A549 (cell line): Measurements from ENCODE around the gene ZHX3. TPM values are rescaled to one million over a fixed set of nuclear protein-coding genes. Genes with fewer than 3 reads are reported as not detected.

Source experiments
- ATAC-seq, 2 experiments: fragments of 200-7000 bp in 1 of 2; fragments of >200 bp in 1 of 2; cut with Nextera tagmentation in 1 of 2; cut with Tn5 transposase in 1 of 2; 3 replicates each; pipeline versions ENCODE4 v1.8.0 to v1.9.1; 2018 to 2020; ENCODE audit warnings: mild to moderate bottlenecking in 1 of 2, moderate library complexity in 1 of 2
- CTCF ChIA-PET: fragments of 300-600 bp; sonication (Branson Sonifier 250); formaldehyde crosslinking; extraction: SDS; loops from one replicate; lab custom pipeline; 2021; ENCODE audit warnings: antibody characterized with exemption, inconsistent platforms; lab: Yijun Ruan, JAX
- POLR2A ChIA-PET: fragments of 350-600 bp; formaldehyde crosslinking; extraction: SDS; loops from one replicate; lab custom pipeline; 2021; ENCODE audit warnings: antibody characterized with exemption, inconsistent platforms; lab: Yijun Ruan, JAX
- DNase-seq, 2 experiments: peaks; one replicate each; pipeline versions ENCODE4 v3.0.0 to v3.0.0-alpha.2; 2011 to 2016; ENCODE audit warnings: low read depth in 1 of 2, low spot score in 1 of 2
- FAIRE-seq: peaks from 2 replicates; lab custom pipeline; 2011; peaks lifted over from hg19 to GRCh38; lab: Jason Lieb, UNC
- H3K27ac ChIP-seq, 2 experiments: fragments of >200 bp; sonication (Bioruptor Twin); formaldehyde crosslinking; 3 replicates each; pipeline ENCODE4 v1.5.1; 2016 to 2017
- H3K4me1 ChIP-seq: fragments of >200 bp; sonication (Bioruptor Twin); formaldehyde crosslinking; 3 replicates; pipeline ENCODE4 v1.6.1; 2016
- H3K4me2 ChIP-seq: fragments of >200 bp; sonication (Bioruptor Twin); formaldehyde crosslinking; 3 replicates; pipeline ENCODE4 v1.6.1; 2016
- H3K4me3 ChIP-seq: fragments of >200 bp; sonication (Bioruptor Twin); formaldehyde crosslinking; 3 replicates; pipeline ENCODE4 v1.5.1; 2016
- H3K9me3 ChIP-seq: fragments of >200 bp; sonication (Bioruptor Twin); formaldehyde crosslinking; 3 replicates; pipeline ENCODE4 v1.6.1; 2016
- EHF ChIP-seq: fragments of 250-450 bp; sonication (Bioruptor Pico); IDR thresholded peaks from 2 replicates; pipeline ENCODE4 v1.5.0; 2020; ENCODE audit warnings: mild to moderate bottlenecking
- FOSB ChIP-seq: fragments of 250-450 bp; sonication (Bioruptor Pico); IDR thresholded peaks from 2 replicates; pipeline ENCODE4 v1.5.0; 2020; ENCODE audit warnings: mild to moderate bottlenecking, moderate library complexity
- HDAC2 ChIP-seq: fragments of 200-600 bp; sonication (generic); IDR thresholded peaks from 2 replicates; pipeline ENCODE4 v1.6.1; 2016
- HOXA7 ChIP-seq: fragments of 250-450 bp; sonication (Bioruptor Pico); IDR thresholded peaks from 2 replicates; pipeline ENCODE4 v1.5.0; 2020; ENCODE audit warnings: mild to moderate bottlenecking, moderate library complexity
- HOXB5 ChIP-seq: fragments of 250-450 bp; sonication (Bioruptor Pico); IDR thresholded peaks from 2 replicates; pipeline ENCODE4 v1.5.0; 2020; ENCODE audit warnings: mild to moderate bottlenecking, moderate library complexity
- JUN ChIP-seq, 2 experiments: fragments of >200 bp; sonication (Bioruptor Twin); formaldehyde crosslinking; IDR thresholded peaks; 2 replicates in 1 of 2; 3 replicates in 1 of 2; pipeline ENCODE4 v1.6.1; 2016 to 2017
- JUNB ChIP-seq: fragments of >200 bp; sonication (Bioruptor Twin); formaldehyde crosslinking; IDR thresholded peaks from 2 replicates; pipeline ENCODE4 v1.6.1; 2016
- KDM1A ChIP-seq: fragments of 200-600 bp; sonication (generic); IDR thresholded peaks from 2 replicates; pipeline ENCODE4 v1.6.1; 2016; ENCODE audit warnings: low read depth, mild to moderate bottlenecking
- MYC ChIP-seq: IDR thresholded peaks from 2 replicates; pipeline ENCODE4 v1.6.1; 2012; ENCODE audit warnings: mild to moderate bottlenecking, inconsistent platforms, low read length, improper control_type of control experiment, borderline replicate concordance
- NR3C1 ChIP-seq: fragments of >200 bp; sonication (Bioruptor Twin); formaldehyde crosslinking; IDR thresholded peaks from 3 replicates; pipeline ENCODE4 v1.6.1; 2017
- POLR2A ChIP-seq: IDR thresholded peaks from 2 replicates; pipeline ENCODE4 v1.6.1; 2012; ENCODE audit warnings: mild to moderate bottlenecking, low read length
- POLR2AphosphoS2 ChIP-seq: conservative IDR thresholded peaks from 2 replicates; pipeline ENCODE4 v1.6.1; 2012; ENCODE audit warnings: low read length, improper control_type of control experiment, inconsistent platforms
- RCOR1 ChIP-seq: fragments of 150-350 bp; IDR thresholded peaks from 2 replicates; pipeline ENCODE4 v1.6.1; 2014; ENCODE audit warnings: antibody characterized with exemption, low read length, low read depth
- SREBF2 ChIP-seq: fragments of 450-650 bp; IDR thresholded peaks from 2 replicates; pipeline ENCODE4 v1.6.1; 2014; ENCODE audit warnings: mild to moderate bottlenecking, moderate library complexity
- TFCP2L1 ChIP-seq: fragments of 250-450 bp; sonication (Bioruptor Pico); IDR thresholded peaks from 2 replicates; pipeline ENCODE4 v1.5.0; 2021; ENCODE audit warnings: mild to moderate bottlenecking
- ZFP36 ChIP-seq: fragments of 450-650 bp; IDR thresholded peaks from 2 replicates; pipeline ENCODE4 v1.6.1; 2014; ENCODE audit warnings: borderline replicate concordance; ENCODE audit not compliant: partially characterized antibody
- WGBS: methylation state at CpG from one replicate; pipeline ENCODE4 v1.1.6; 2017; ENCODE audit errors: missing lambda C conversion rate; 5-methylcytosine and 5-hydroxymethylcytosine counted together
- polyA plus RNA-seq, 4 experiments: library from polyadenylated mRNA; depleted of rRNA in 3 of 4; stranded (reverse); fragments of >200 nt; fragmentation: RNase III in 1 of 4; extraction: RNeasy Plus Mini Kit Qiagen cat#74134 plus additional on column Dnase treatment in 1 of 4; gene quantifications; 2 replicates in 3 of 4; 3 replicates in 1 of 4; pipeline ENCODE4 v1.2.3, GENCODE V29; 2011 to 2017
- TF ChIP-seq, protein P1 (sequence below): IDR thresholded peaks from 2 replicates; pipeline ENCODE4 v1.6.1; 2012; ENCODE audit warnings: low read depth, borderline replicate concordance
- TF ChIP-seq, protein P2 (sequence below): fragments of 150-350 bp; IDR thresholded peaks from 2 replicates; pipeline ENCODE4 v1.6.1; 2014; ENCODE audit warnings: low read depth, mild to moderate bottlenecking, low read length
- TF ChIP-seq, protein P3 (sequence below): fragments of 250-450 bp; sonication (Bioruptor Pico); IDR thresholded peaks from 2 replicates; pipeline ENCODE4 v1.5.0; 2021; ENCODE audit warnings: mild to moderate bottlenecking, moderate library complexity, borderline replicate concordance
- TF ChIP-seq, protein P4 (sequence below): fragments of >200 bp; sonication (Bioruptor Twin); formaldehyde crosslinking; IDR thresholded peaks from 3 replicates; pipeline ENCODE4 v1.6.1; 2016

Gene ZHX3
- polyA plus RNA-seq, 2 of the 4 experiments (the other 2 are of a cell fraction) = 3.6 to 4.1 TPM

DNA sequence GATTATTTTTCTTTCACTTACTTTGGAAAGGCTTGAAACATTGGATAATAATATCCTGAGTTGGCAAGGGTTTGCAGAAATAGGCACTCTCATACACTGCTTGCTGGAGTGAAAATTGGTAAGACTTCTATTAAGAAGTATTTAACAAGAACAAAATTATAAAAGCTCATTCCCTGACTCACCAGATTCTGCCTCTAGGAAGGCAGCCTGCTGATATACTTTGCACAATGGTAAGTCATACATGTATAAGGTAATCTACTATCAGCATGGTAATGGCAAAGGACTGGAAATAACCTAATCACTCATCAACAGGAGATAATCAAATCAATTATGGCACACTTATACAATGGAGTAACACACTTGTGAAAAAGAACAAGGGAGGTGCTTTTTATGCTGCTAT lies 94.4 kb downstream of the ZHX3 start (continued):
- TF ChIP-seq, protein P1, sequence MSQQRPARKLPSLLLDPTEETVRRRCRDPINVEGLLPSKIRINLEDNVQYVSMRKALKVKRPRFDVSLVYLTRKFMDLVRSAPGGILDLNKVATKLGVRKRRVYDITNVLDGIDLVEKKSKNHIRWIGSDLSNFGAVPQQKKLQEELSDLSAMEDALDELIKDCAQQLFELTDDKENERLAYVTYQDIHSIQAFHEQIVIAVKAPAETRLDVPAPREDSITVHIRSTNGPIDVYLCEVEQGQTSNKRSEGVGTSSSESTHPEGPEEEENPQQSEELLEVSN = no peak
- TF ChIP-seq SREBF2 = no peak

DNA sequence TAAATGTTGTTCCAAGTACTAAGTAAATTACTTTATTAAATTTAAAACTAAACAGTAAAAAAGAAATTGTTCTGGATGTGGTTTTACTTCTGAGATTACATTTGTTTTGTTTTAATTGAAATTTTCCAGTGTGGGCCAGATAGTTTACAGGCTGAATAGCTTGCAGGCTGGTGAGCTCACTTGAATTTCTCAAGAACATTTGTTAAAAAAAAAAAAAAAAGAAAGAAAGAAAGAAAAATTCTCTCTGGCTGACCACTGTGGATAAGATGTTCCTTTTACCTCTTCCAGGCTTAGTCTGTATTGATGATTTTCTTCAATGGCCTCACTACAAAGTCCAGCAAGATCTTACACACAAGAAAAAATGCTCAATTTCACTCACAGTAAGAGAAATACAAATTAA lies 94.8 kb downstream of the ZHX3 start:
- Histone ChIP-seq H3K9me3 (no peaks in the 10 kb centered on the region), H3K4me2 (no peak overlapping the region), H3K4me3 (no peak overlapping the region), H3K4me1 (no peaks in the 10 kb centered on the region), H3K27ac (no peak overlapping the region)
- POLR2A ChIA-PET = no interaction called here
- CTCF ChIA-PET = interaction anchor here (1.0 to 3.1 kb wide), 3 partner anchors 10 to 125 kb away, joined by 3 to 26 read pairs (median 15); no protein-coding TSS in a partner anchor
- ATAC-seq (no peak), FAIRE-seq (no peak), DNase-seq (no peak)
- TF ChIP-seq HOXB5 (no peak), HOXA7 (CRISPR knock-in tag) (no peak)
- TF ChIP-seq, protein P2, sequence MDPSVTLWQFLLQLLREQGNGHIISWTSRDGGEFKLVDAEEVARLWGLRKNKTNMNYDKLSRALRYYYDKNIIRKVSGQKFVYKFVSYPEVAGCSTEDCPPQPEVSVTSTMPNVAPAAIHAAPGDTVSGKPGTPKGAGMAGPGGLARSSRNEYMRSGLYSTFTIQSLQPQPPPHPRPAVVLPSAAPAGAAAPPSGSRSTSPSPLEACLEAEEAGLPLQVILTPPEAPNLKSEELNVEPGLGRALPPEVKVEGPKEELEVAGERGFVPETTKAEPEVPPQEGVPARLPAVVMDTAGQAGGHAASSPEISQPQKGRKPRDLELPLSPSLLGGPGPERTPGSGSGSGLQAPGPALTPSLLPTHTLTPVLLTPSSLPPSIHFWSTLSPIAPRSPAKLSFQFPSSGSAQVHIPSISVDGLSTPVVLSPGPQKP = no peak

DNA sequence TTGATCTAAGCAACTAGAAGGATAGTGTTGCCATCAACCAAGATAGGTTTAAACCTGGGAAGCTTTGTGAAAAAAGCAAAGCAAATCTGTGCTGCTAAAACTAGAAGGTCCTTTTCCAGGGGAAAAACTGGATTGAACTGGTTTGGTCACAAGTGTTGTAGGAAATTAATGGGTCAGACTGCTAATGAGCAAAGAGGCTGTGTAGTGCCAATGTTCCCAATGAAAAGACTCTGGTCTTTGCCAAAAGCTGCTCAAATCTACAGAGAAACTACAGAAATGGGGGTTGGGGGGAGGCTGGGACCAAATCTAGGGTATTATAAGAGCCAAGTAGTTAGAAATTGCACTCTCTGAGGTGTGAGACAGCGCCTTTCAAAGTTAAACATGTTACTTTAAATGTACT lies 95.2 kb downstream of the ZHX3 start:
- no peak overlapping the region for H3K4me2 ChIP-seq
- 81% methylated on average over 1 of the region's 1 CpG for WGBS
- FAIRE-seq = no peak
- no peaks in the 10 kb centered on the region for H3K9me3 ChIP-seq
- DNase-seq = no peak
- ATAC-seq = no peak
- ChIA-PET CTCF (interaction anchor here (1.0 kb wide), 1 partner anchor 125 kb away, joined by 3 read pairs; no protein-coding TSS in a partner anchor), POLR2A (no interaction called here)
- TF ChIP-seq POLR2A = no peak
- no peak for TF ChIP-seq FOSB (CRISPR knock-in tag)
- no peaks in the 10 kb centered on the region for H3K4me1 ChIP-seq
- H3K4me3 ChIP-seq = no peak overlapping the region
- H3K27ac ChIP-seq = no peak overlapping the region

DNA sequence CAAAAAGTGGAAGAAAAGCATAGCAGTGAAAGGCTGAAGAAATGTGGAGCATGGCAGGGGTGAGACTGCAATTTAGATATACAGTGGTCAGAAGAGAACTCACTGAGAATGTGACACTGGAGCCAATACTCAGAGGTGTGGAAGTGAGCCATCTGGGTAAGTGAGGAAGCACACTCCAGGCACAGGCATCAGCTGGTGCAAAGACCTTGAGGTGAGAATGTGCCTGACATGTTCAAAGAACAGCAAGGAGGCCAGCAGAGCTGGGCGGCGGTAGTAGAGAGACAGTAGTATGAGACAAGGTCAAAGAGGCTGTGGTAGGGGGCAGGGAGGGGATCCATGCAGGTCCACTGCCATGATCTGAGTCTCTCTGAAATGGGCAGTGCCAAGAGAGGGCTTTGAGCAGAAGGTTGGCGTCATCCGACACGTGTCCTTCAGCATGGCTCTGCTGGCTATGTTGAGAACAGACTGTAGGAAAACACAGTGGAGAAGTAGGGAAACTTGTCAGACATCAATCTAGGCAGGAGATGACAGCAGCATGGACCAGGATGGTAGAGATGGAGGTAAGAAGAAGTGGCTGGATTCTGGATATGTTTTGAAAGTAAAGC lies 95.8 kb downstream of the ZHX3 start:
- Histone ChIP-seq H3K4me2 (no peak overlapping the region), H3K27ac (no peak overlapping the region), H3K9me3 (no peaks in the 10 kb centered on the region), H3K4me3 (no peak overlapping the region), H3K4me1 (no peaks in the 10 kb centered on the region)
- no peak for FAIRE-seq
- no peak for DNase-seq
- CTCF ChIA-PET = no interaction called here
- ATAC-seq = no peak
- POLR2A ChIA-PET = no interaction called here
- TF ChIP-seq RCOR1 = no peak
- no peak for TF ChIP-seq NR3C1
- no peak for TF ChIP-seq TFCP2L1 (CRISPR knock-in tag)
- WGBS = 83% methylated on average over 5 of the region's 5 CpGs

DNA sequence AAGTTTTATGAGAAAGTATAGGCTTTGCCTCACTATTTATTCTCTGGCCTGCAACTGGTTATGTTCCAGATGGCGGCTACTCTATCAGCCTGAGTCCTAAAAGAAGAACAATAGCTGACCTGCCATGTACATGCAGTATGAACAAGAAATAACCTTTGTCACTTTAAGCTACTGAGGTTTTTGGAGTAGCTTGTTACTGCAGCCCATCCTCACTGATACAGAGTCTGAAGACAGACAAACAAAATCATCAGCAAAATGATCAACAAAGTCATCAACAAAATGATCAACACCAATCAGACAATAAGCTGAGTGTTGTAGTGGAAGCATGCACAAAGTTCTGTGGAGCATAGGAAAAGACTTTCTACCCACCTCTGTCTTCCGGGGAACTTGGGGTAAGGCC lies 97.7 kb downstream of the ZHX3 start:
- CTCF ChIA-PET = interaction anchor here (1.4 to 3.5 kb wide), 4 partner anchors 13 to 120 kb away, joined by 5 to 13 read pairs (median 8); partner anchors contain the start of gene LPIN3

More for the DNA sequence above, 97.7 kb downstream of the ZHX3 start:
- Histone ChIP-seq H3K27ac (no peak overlapping the region), H3K9me3 (no peaks in the 10 kb centered on the region), H3K4me2 (no peak overlapping the region), H3K4me3 (no peak overlapping the region), H3K4me1 (no peaks in the 10 kb centered on the region)
- POLR2A ChIA-PET = no interaction called here
- DNase-seq (no peak), ATAC-seq (no peak), FAIRE-seq (no peak)
- no peak for TF ChIP-seq TFCP2L1 (CRISPR knock-in tag)
- TF ChIP-seq, protein P3, sequence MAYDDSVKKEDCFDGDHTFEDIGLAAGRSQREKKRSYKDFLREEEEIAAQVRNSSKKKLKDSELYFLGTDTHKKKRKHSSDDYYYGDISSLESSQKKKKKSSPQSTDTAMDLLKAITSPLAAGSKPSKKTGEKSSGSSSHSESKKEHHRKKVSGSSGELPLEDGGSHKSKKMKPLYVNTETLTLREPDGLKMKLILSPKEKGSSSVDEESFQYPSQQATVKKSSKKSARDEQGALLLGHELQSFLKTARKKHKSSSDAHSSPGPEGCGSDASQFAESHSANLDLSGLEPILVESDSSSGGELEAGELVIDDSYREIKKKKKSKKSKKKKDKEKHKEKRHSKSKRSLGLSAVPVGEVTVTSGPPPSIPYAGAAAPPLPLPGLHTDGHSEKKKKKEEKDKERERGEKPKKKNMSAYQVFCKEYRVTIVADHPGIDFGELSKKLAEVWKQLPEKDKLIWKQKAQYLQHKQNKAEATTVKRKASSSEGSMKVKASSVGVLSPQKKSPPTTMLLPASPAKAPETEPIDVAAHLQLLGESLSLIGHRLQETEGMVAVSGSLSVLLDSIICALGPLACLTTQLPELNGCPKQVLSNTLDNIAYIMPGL (CRISPR knock-in tag) = no peak
- no peak for TF ChIP-seq KDM1A
- TF ChIP-seq, protein P4, sequence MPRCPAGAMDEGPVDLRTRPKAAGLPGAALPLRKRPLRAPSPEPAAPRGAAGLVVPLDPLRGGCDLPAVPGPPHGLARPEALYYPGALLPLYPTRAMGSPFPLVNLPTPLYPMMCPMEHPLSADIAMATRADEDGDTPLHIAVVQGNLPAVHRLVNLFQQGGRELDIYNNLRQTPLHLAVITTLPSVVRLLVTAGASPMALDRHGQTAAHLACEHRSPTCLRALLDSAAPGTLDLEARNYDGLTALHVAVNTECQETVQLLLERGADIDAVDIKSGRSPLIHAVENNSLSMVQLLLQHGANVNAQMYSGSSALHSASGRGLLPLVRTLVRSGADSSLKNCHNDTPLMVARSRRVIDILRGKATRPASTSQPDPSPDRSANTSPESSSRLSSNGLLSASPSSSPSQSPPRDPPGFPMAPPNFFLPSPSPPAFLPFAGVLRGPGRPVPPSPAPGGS = no peak
- TF ChIP-seq NR3C1 = no peak
- no peak for TF ChIP-seq MYC
- no peak for TF ChIP-seq JUNB
- no peak for TF ChIP-seq JUN (IDR thresholded peaks at IDR 0.05)
- no peak for TF ChIP-seq HDAC2
- TF ChIP-seq ZFP36 = no peak
- TF ChIP-seq HOXA7 (CRISPR knock-in tag) = no peak
- TF ChIP-seq EHF (CRISPR knock-in tag) = no peak
- no peak for TF ChIP-seq POLR2AphosphoS2
- WGBS = 91% methylated on average over 2 of the region's 2 CpGs
